ENCODE data around the gene ZNF507.

Gene ZNF507

GRCh38 chr19:32345261-32346207 lies at the start of gene ZNF507:
ZNF507 (plus strand) TSS chr19:32345610; CDS start chr19:32352831, 7,221 bp downstream.
- DNase-seq = peak; percentile 74

GRCh38 chr19:32296694-32297093 lies 48.7 kb upstream of the ZNF507 start:
- DNase-seq = no peak

GRCh38 chr19:32302778-32303177 lies 42.6 kb upstream of the ZNF507 start:
- no peak for DNase-seq

GRCh38 chr19:32303193-32303592 lies 42.2 kb upstream of the ZNF507 start:
- DNase-seq = no peak

- no peak for DNase-seq
These were observed 37.8 kb upstream of the ZNF507 start for GRCh38 chr19:32307591-32307990.

GRCh38 chr19:32308431-32309077 lies 36.9 kb upstream of the ZNF507 start:
- DNase-seq = no peak

- no peak for DNase-seq
These were observed 35.6 kb upstream of the ZNF507 start for GRCh38 chr19:32309711-32310390.

- no peak for DNase-seq
These were observed 34.0 kb upstream of the ZNF507 start for GRCh38 chr19:32311371-32311770.

GRCh38 chr19:32313569-32314265 lies 31.7 kb upstream of the ZNF507 start:
- DNase-seq = no peak

GRCh38 chr19:32316034-32316433 lies 29.4 kb upstream of the ZNF507 start:
- no peak for DNase-seq

- no peak for DNase-seq
These were observed 28.3 kb upstream of the ZNF507 start for GRCh38 chr19:32317086-32317485.

GRCh38 chr19:32318884-32319520 lies 26.4 kb upstream of the ZNF507 start:
- no peak for DNase-seq

- DNase-seq = no peak
These were observed 22.9 kb upstream of the ZNF507 start for GRCh38 chr19:32322541-32322940.

- no peak for DNase-seq
These were observed 20.7 kb upstream of the ZNF507 start for GRCh38 chr19:32324631-32325285.

- DNase-seq = no peak
These were observed 15.1 kb upstream of the ZNF507 start for GRCh38 chr19:32330213-32330857.

GRCh38 chr19:32333227-32333626 lies 12.2 kb upstream of the ZNF507 start:
- no peak for DNase-seq

GRCh38 chr19:32336259-32337083 lies 8.9 kb upstream of the ZNF507 start:
- DNase-seq = no peak

- no peak for DNase-seq
These were observed 8.2 kb upstream of the ZNF507 start for GRCh38 chr19:32337084-32337808.

GRCh38 chr19:32339423-32339822 lies 6.0 kb upstream of the ZNF507 start:
- no peak for DNase-seq

Measured in CD4-positive, alpha-beta T cell treated with Interferon gamma for 1 hour (primary cell).